Metanephros (tissue), 2 donors: ENCODE measurements around the gene FXYD5. TPM values are rescaled to one million over a fixed set of nuclear protein-coding genes. Genes with fewer than 3 reads are reported as not detected.

ENCODE experiments used
- small RNA-seq: library from RNA; depleted of rRNA; stranded (forward); fragments of <200 nt; gene quantifications from one replicate; pipeline ENCODE3, GENCODE V24; 2014; ENCODE audit warnings: low replicate concordance
- total RNA-seq: library from RNA; depleted of rRNA; stranded (reverse); fragments of >200 nt; gene quantifications from one replicate; pipeline ENCODE4 v1.2.3, GENCODE V29; 2014

The FXYD5 gene
- 14.9 TPM for total RNA-seq

GRCh38 chr19:35154525-35155406 is at the start of gene FXYD5:
FXYD5 (plus strand) TSS chr19:35154735; CDS start chr19:35155551, 816 bp downstream.

GRCh38 chr19:35115177-35115951 is 39.2 kb upstream of the FXYD5 start, which contains the start of gene FXYD3:
FXYD3 (plus strand) TSS chr19:35115823; CDS start chr19:35119377, 3,554 bp downstream.

GRCh38 chr19:35134601-35135242 is 19.8 kb upstream of the FXYD5 start, which contains the start of gene LGI4:
LGI4 (minus strand) TSS chr19:35135059; CDS start chr19:35134680, 379 bp downstream.

GRCh38 chr19:35138305-35138892 is 16.1 kb upstream of the FXYD5 start, which contains the start of gene FXYD1:
FXYD1 (plus strand) TSS chr19:35138824; CDS start chr19:35140080, 1,256 bp downstream.

GRCh38 chr19:35143231-35143715 is 11.3 kb upstream of the FXYD5 start, which contains the start of gene FXYD7:
FXYD7 (plus strand) TSS chr19:35143255; CDS start chr19:35143334, 79 bp downstream.

Small RNA genes lying within 50 kb of the gene (small RNA-seq; reads per million reads assigned to genes)
- not detected for gene AC020907.2

Other genes with a start within 250 kb of the FXYD5 start
- 4.6 TPM for gene ZNF30, start 227.8 kb upstream of the FXYD5 start, total RNA-seq
- 12.8 TPM for gene ZNF792, start 190.5 kb upstream of the FXYD5 start, total RNA-seq
- 63.1 TPM for gene GRAMD1A, start 154.4 kb upstream of the FXYD5 start, total RNA-seq
- gene SCN1B, start 124.3 kb upstream of the FXYD5 start, total RNA-seq: 3.0 TPM
- gene HPN, start 113.0 kb upstream of the FXYD5 start, total RNA-seq: 62.8 TPM
- 25.8 TPM for gene FXYD3, start 38.9 kb upstream of the FXYD5 start, total RNA-seq
- 5.1 TPM for gene LGI4, start 19.7 kb upstream of the FXYD5 start, total RNA-seq
- 19.7 TPM for gene FXYD1, start 15.9 kb upstream of the FXYD5 start, total RNA-seq
- 0.41 TPM for gene FXYD7, start 11.5 kb upstream of the FXYD5 start, total RNA-seq
- gene FAM187B, start 74.0 kb downstream of the FXYD5 start, total RNA-seq: not detected
- gene LSR, start 94.3 kb downstream of the FXYD5 start, total RNA-seq: 59.6 TPM
- 75.1 TPM for gene USF2, start 114.2 kb downstream of the FXYD5 start, total RNA-seq
- gene HAMP, start 127.8 kb downstream of the FXYD5 start, total RNA-seq: not detected
- 9.2 TPM for gene MAG, start 137.4 kb downstream of the FXYD5 start, total RNA-seq
- gene CD22, start 174.5 kb downstream of the FXYD5 start, total RNA-seq: 6.7 TPM
- 0.23 TPM for gene FFAR1, start 193.2 kb downstream of the FXYD5 start, total RNA-seq
- gene FFAR3, start 203.7 kb downstream of the FXYD5 start, total RNA-seq: 0.76 TPM
- gene GPR42, start 216.3 kb downstream of the FXYD5 start, total RNA-seq: not detected